HG03460 (cell line): ENCODE measurements around the gene CXCR4.

Experiments
- ATAC-seq: cut with Tn5 transposase; IDR thresholded peaks from one replicate; pipeline ENCODE4 v1.9.1; 2021; ENCODE audit not compliant: unreplicated experiment

CXCR4 gene

GRCh38 chr2:136117909-136118818 is at the start of gene CXCR4:
CXCR4 (minus strand) TSS chr2:136118149; CDS start chr2:136118060, 89 bp downstream.
- peak; percentile 24 for ATAC-seq

GRCh38 chr2:136164280-136164776 is 46.4 kb upstream of the CXCR4 start:
- ATAC-seq: no peak

- ATAC-seq: no peak
These were observed 44.5 kb upstream of the CXCR4 start for GRCh38 chr2:136162438-136162837.

- ATAC-seq: no peak
These were observed 38.5 kb upstream of the CXCR4 start for GRCh38 chr2:136156411-136156810.

- ATAC-seq: no peak
These were observed 36.4 kb upstream of the CXCR4 start for GRCh38 chr2:136154384-136154783.

GRCh38 chr2:136151021-136151971 is 33.3 kb upstream of the CXCR4 start:
- ATAC-seq: no peak

GRCh38 chr2:136149011-136149410 is 31.1 kb upstream of the CXCR4 start:
- no peak for ATAC-seq

GRCh38 chr2:136146564-136146963 is 28.6 kb upstream of the CXCR4 start:
- no peak for ATAC-seq

GRCh38 chr2:136143603-136144451 is 25.9 kb upstream of the CXCR4 start:
- ATAC-seq: no peak

- no peak for ATAC-seq
These were observed 23.7 kb upstream of the CXCR4 start for GRCh38 chr2:136141510-136142149.

- ATAC-seq: no peak
These were observed 21.7 kb upstream of the CXCR4 start for GRCh38 chr2:136139631-136140030.

- no peak for ATAC-seq
These were observed 20.0 kb upstream of the CXCR4 start for GRCh38 chr2:136137982-136138381.

- no peak for ATAC-seq
These were observed 19.0 kb upstream of the CXCR4 start for GRCh38 chr2:136136931-136137330.

GRCh38 chr2:136135921-136136906 is 18.3 kb upstream of the CXCR4 start:
- ATAC-seq: peak; percentile 41

GRCh38 chr2:136135462-136135861 is 17.5 kb upstream of the CXCR4 start:
- no peak for ATAC-seq

GRCh38 chr2:136134126-136134525 is 16.2 kb upstream of the CXCR4 start:
- peak; percentile 24 for ATAC-seq

GRCh38 chr2:136133586-136133985 is 15.6 kb upstream of the CXCR4 start:
- ATAC-seq: no peak

GRCh38 chr2:136133176-136133575 is 15.2 kb upstream of the CXCR4 start:
- no peak for ATAC-seq

GRCh38 chr2:136132825-136133155 is 14.8 kb upstream of the CXCR4 start:
- ATAC-seq: no peak
